K562 (cell line): ENCODE data around the gene NOSIP. TPM values are rescaled to one million over a fixed set of nuclear protein-coding genes. Genes with fewer than 3 reads are reported as not detected.

Experiments
- MAFG ChIP-seq: fragments of 450-650 bp; conservative IDR thresholded peaks from 2 replicates; pipeline ENCODE4 v1.6.1; 2016; ENCODE audit warnings: missing genetic modification characterization, missing compliant biosample characterization
- MAFK ChIP-seq: IDR thresholded peaks from 2 replicates; pipeline ENCODE4 v1.6.1; 2011; ENCODE audit warnings: low read length, improper control_type of control experiment
- ZBTB17 ChIP-seq: fragments of 450-650 bp; formaldehyde crosslinking; IDR thresholded peaks from 2 replicates; pipeline ENCODE4 v1.4.0; 2020; ENCODE audit warnings: mild to moderate bottlenecking
- ZNF707 ChIP-seq: fragments of 250-450 bp; sonication (Bioruptor Pico); conservative IDR thresholded peaks from 2 replicates; pipeline ENCODE4 v1.8.0; 2022; ENCODE audit warnings: inconsistent platforms, mild to moderate bottlenecking, moderate library complexity
- polyA plus RNA-seq, 8 experiments: library from polyadenylated mRNA; depleted of rRNA in 4 of 8; stranded (reverse) in 5 of 8; unstranded in 3 of 8; fragments of >200 nt; fragmentation: Nextera tagmentation in 2 of 8; fragmentation: Illumina TruSeq in 1 of 8; extraction: Ambion mirVana in 2 of 8; extraction: Trizol in 1 of 8; gene quantifications; 2 replicates each; pipeline versions ENCODE4 v1.2.1 to v1.2.3, GENCODE V29; 2011 to 2014; ENCODE audit warnings: inconsistent platforms in 1 of 8, missing spikeins in 1 of 8
- total RNA-seq, 7 experiments: library from RNA; depleted of rRNA in 6 of 7; stranded (reverse); fragments of >200 nt in 6 of 7; fragmentation: Illumina TruSeq in 2 of 7; extraction: Trizol in 2 of 7; gene quantifications; 2 replicates each; pipeline versions ENCODE4 v1.2.1 to v1.2.3, GENCODE V29; 2011 to 2021; ENCODE audit warnings: low replicate concordance in 1 of 7
- TF ChIP-seq, protein P1 (sequence below), 2 experiments: fragments of 450-650 bp in 1 of 2; sonication (generic) in 1 of 2; formaldehyde crosslinking in 1 of 2; IDR thresholded peaks; 2 replicates each; pipeline versions ENCODE4 v1.7.1 to v1.9.0; 2016 to 2022; ENCODE audit warnings: inconsistent platforms in 1 of 2, mild to moderate bottlenecking in 1 of 2, missing genetic modification reagents in 1 of 2

NOSIP gene
- total and polyA plus RNA-seq, 9 of the 15 experiments (the other 6 are each of a cell fraction or from before 2014, with no cell fraction given), result 14.4 to 153 (median 79.9) TPM

GRCh38 chr19:49574206-49574755 lies 6.1 kb downstream of the NOSIP start (continued):
- TF ChIP-seq, protein P1, sequence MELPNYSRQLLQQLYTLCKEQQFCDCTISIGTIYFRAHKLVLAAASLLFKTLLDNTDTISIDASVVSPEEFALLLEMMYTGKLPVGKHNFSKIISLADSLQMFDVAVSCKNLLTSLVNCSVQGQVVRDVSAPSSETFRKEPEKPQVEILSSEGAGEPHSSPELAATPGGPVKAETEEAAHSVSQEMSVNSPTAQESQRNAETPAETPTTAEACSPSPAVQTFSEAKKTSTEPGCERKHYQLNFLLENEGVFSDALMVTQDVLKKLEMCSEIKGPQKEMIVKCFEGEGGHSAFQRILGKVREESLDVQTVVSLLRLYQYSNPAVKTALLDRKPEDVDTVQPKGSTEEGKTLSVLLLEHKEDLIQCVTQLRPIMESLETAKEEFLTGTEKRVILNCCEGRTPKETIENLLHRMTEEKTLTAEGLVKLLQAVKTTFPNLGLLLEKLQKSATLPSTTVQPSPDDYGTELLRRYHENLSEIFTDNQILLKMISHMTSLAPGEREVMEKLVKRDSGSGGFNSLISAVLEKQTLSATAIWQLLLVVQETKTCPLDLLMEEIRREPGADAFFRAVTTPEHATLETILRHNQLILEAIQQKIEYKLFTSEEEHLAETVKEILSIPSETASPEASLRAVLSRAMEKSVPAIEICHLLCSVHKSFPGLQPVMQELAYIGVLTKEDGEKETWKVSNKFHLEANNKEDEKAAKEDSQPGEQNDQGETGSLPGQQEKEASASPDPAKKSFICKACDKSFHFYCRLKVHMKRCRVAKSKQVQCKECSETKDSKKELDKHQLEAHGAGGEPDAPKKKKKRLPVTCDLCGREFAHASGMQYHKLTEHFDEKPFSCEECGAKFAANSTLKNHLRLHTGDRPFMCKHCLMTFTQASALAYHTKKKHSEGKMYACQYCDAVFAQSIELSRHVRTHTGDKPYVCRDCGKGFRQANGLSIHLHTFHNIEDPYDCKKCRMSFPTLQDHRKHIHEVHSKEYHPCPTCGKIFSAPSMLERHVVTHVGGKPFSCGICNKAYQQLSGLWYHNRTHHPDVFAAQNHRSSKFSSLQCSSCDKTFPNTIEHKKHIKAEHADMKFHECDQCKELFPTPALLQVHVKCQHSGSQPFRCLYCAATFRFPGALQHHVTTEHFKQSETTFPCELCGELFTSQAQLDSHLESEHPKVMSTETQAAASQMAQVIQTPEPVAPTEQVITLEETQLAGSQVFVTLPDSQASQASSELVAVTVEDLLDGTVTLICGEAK (IDR thresholded peaks at IDR 0.05), result no peak
- TF ChIP-seq, protein P1 (CRISPR knock-in tag; IDR thresholded peaks at IDR 0.05), result no peak
- TF ChIP-seq ZNF707 (CRISPR knock-in tag) (peak; percentile 78), MAFK (peak; percentile 55), ZBTB17 (CRISPR knock-in tag) (no peak), MAFG (tag) (peak; percentile 72)
